AG09319 (cell line): ENCODE measurements around the gene PRDX2.

ENCODE experiments used
- DNase-seq: peaks from one replicate; pipeline ENCODE4 v3.0.0-alpha.2; 2010; ENCODE audit warnings: low read depth; ENCODE audit errors: extremely low read depth
- TF ChIP-seq, protein P1 (sequence below): IDR thresholded peaks from 2 replicates; pipeline ENCODE4 v1.5.1; 2011; ENCODE audit warnings: low read depth, mild to moderate bottlenecking, inconsistent platforms, low read length, moderate library complexity

Gene PRDX2

DNA sequence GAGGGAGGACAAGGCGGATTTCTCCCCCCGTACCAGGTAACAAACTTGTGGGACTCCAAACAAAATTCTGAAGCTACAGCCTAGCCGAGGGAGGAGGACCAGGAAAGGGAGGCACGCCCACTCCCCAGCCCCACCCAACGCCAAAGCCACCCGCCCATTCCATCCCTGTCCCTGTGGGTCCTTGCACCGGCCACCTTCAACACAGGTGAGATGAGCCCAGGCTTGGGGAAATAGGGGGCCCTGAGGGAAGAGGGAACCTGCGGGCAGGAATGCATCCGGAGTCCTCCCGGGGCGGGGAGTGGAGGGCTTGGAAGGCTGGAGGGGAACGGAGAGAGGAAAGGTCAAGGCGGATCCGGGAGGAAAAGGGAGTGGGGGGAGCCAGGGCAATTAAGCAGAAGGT, 50.0 kb downstream of the PRDX2 start, which contains the start of gene BEST2:
Gene BEST2, plus strand, starts transcription at position 157 of the 400 bp plus-strand sequence. CDS start 802 bp downstream, outside the sequence.
- DNase-seq: no peak
- TF ChIP-seq, protein P1, sequence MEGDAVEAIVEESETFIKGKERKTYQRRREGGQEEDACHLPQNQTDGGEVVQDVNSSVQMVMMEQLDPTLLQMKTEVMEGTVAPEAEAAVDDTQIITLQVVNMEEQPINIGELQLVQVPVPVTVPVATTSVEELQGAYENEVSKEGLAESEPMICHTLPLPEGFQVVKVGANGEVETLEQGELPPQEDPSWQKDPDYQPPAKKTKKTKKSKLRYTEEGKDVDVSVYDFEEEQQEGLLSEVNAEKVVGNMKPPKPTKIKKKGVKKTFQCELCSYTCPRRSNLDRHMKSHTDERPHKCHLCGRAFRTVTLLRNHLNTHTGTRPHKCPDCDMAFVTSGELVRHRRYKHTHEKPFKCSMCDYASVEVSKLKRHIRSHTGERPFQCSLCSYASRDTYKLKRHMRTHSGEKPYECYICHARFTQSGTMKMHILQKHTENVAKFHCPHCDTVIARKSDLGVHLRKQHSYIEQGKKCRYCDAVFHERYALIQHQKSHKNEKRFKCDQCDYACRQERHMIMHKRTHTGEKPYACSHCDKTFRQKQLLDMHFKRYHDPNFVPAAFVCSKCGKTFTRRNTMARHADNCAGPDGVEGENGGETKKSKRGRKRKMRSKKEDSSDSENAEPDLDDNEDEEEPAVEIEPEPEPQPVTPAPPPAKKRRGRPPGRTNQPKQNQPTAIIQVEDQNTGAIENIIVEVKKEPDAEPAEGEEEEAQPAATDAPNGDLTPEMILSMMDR: no peak

DNA sequence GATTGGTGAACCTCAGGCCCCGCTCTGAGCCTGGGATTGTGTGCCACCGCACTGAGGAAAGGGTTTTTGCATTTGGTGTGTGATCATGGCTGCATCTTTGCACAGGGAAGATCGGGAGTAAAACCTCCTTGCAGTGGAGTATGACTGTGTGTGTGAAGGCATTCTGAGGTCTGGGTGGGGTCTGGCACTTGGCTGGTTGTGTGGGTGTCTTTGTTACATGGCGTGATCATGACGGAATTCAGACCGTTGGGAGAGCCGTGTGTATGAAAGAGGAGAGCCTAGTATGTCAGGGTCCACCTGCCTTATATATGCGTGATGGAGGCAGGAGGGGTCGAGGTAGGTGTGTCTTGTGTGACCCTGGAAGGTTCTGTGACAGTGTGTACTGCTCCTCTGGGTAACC, 50.7 kb downstream of the PRDX2 start:
- TF ChIP-seq, protein P1: no peak
- no peak for DNase-seq

DNA sequence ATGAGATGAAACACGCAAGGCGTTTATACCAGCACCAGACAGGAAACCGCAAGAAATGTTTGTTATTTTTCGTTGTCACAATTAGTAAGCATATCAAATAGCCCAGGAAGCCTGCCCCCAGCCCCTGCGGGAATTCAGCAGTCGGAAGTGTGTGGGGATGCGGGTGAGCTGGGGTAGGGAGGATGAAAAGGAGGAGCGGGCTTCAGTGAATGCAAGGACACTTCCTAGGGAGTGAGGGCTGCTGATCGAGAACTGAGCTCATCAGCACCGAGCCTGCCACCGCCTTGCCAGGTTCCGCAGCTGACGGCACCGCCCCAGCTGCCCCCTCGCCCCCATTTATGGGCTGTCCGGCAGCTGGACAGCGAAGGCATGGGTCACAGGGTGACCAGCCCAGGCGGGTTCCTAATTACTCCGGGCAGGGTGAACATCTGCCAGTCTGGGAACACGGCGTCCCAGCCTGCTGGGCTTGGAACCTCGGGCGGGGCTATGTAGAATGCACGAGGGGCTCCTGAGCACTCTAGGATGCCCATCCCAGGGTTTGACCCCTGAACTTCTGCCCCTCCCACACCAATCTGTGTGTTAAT, 51.6 kb downstream of the PRDX2 start:
- TF ChIP-seq, protein P1: no peak
- no peak for DNase-seq

GRCh38 chr19:12748489-12748888, 53.1 kb downstream of the PRDX2 start:
- TF ChIP-seq, protein P1: no peak
- no peak for DNase-seq
